Hematopoietic multipotent progenitor cell treated with erythropoietin and hydrocortisone succinate and interleukin-3 and kit ligand, for 17 days (in vitro differentiated cells): ENCODE measurements around the gene OPHN1.
A peak's percentile ranks its signal among the peaks of the same experiment; 100 is the strongest.

Experiments used
- DNase-seq: peaks from one replicate; pipeline ENCODE4 v3.0.0-alpha.2; 2015; ENCODE audit warnings: low spot score

OPHN1 gene

GRCh38 chrX:68249903-68250302 lies 183.4 kb downstream of the OPHN1 start:
- DNase-seq, result no peak

- no peak for DNase-seq
Observed at GRCh38 chrX:68249401-68249831, 183.9 kb downstream of the OPHN1 start.

DNA sequence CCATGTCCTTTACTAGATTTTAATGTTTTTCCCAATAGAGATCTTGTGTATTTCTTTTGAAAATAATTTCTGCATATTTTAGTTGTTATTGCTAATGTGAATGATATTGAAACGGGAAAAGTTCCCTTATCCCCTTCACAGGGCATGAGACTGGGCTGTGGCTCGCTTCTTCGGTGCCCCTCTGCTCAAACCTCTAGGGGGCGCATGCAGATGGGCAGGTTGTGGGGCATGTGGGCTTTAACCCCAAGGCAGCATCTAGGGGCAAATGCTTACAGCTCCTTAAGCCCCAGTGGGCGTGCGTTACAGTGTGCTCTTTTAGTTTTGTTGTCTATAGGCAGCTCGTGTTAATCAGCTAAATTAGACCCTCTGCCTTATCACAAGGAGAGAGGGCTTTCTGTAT lies 194.7 kb downstream of the OPHN1 start:
- DNase-seq, result no peak

- DNase-seq, result no peak
Observed at GRCh38 chrX:68234171-68234910, 199.0 kb downstream of the OPHN1 start.

- DNase-seq, result no peak
Observed at GRCh38 chrX:68232206-68232605, 201.1 kb downstream of the OPHN1 start.

- DNase-seq, result no peak
Observed at GRCh38 chrX:68209008-68209407, 224.3 kb downstream of the OPHN1 start.

DNA sequence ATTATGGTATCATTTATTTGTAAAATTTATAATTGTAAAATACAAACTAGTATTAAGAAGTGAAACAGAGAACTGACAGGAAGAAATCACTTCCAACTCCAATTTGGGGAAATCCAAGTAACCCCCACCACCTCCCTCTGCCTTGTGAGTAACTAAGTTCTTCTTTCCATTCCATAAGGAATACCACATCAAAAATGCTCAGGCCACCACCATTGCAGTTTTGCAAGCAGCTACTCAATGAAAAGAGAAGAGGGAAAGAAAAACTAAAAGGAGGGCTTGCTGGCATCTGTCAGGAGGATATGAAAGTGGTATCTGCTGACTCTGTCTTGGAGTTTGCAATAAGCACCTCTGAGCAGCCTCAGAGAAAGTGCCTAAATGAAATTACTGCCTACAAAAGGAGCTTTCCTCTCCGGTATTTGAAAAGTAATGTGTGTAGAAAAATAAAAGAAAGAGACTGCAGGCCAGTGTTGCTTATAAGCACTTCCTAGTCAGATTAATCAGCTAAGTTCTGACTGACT lies 228.7 kb downstream of the OPHN1 start:
- no peak for DNase-seq

- DNase-seq, result no peak
Observed at GRCh38 chrX:68203646-68204045, 229.6 kb downstream of the OPHN1 start.

GRCh38 chrX:68203211-68203610 lies 230.1 kb downstream of the OPHN1 start:
- DNase-seq, result no peak

- no peak for DNase-seq
Observed at GRCh38 chrX:68199062-68199848, 234.0 kb downstream of the OPHN1 start.

DNA sequence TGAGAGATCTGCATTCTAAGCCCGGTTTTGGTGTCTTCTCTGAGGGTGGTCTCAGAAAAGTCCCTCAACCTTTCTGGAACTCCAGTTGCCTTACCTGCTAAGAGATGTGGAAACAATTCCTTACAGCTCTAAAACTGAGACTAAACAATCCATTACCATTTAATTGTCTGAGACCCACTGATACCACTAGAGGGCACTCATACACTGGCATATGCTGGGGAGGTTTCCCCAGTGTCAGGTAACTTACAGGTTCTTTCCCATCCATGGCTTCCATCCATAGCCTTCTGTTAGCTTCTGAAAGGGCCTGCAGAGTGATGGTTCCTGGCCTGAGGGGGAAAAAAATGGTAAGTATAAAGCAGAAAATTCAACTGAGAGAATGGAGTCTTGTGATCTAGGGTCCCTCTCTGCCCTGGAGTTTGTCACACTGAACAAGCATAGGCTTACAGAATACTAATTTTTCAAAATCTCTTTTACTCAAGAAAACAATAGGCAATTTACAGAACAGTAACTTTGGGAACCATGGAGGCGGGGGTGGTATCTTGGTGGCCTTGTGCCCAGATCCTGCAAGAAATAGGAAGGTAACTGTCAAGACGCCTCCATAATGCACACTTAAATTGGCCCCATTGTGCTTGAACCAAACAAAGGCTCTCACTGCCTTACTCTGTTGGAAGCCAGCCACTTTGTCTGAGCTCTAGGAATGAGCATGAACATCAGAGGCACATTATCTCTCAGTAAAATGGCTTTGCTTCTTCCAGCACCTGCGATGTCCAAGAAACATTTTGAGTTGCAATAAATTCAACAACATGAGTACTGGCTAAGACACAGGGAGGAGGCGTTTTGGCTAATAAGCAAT lies 236.1 kb downstream of the OPHN1 start:
- DNase-seq, result peak; percentile 29

DNA sequence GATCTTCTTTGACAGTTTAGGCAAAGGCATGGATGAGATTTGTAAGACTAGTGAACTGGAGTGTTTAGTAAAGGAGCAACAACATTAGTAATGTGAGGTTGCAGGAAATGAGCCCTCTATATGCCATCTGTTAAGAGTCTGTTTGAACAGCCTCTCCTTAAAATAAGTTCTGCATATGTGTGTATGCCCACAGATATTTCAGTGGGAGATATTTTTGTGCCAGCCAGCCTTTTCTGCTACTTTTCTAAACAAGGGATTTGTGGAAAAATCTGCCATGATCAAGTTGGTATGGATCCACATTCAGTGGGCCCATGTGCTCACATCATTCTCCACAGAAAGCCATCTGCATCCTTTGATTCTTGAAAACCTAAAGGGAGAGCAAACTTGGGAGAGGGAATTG lies 237.7 kb downstream of the OPHN1 start:
- DNase-seq, result no peak

GRCh38 chrX:68193786-68194185 lies 239.5 kb downstream of the OPHN1 start:
- no peak for DNase-seq

GRCh38 chrX:68193234-68193633 lies 240.1 kb downstream of the OPHN1 start:
- DNase-seq, result no peak

DNA sequence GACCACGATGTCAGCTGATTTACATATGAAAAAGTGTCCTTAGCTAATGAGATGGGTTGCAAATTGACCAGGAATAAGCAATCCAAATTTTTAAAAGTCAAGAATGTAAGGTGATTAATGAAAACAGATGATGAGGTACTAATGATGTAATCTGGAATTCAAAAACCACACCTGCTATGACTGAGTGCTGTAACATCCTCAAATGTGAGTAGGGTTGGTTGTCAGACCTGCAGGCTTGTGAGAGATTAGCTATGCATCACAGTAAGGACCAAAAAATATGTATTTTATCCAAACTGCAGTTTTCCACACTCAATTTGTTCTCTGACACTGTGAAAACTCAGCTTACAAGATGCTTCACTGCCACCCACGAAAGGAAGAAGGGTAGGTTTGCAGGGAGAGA lies 242.5 kb downstream of the OPHN1 start:
- no peak for DNase-seq

GRCh38 chrX:68186552-68187262 lies 246.6 kb downstream of the OPHN1 start:
- DNase-seq, result no peak

DNA sequence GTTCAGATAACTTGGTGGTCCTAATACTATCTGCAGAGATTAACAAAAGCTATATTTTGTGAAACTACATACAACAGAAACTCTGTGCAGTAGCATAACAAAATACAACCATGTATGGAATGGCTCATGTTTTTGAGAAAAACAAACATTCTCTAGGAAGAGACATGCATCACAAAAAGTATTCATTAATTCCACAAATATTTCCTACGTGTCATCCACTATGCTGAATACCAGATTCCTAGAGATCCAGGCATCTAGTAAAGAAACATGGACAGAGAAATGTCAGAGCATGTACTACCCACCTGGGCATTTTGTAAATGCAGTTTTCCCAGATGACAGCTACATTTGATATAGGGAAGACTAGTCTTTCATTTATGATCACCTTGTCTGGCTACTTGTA lies 248.1 kb downstream of the OPHN1 start:
- DNase-seq, result no peak

DNA sequence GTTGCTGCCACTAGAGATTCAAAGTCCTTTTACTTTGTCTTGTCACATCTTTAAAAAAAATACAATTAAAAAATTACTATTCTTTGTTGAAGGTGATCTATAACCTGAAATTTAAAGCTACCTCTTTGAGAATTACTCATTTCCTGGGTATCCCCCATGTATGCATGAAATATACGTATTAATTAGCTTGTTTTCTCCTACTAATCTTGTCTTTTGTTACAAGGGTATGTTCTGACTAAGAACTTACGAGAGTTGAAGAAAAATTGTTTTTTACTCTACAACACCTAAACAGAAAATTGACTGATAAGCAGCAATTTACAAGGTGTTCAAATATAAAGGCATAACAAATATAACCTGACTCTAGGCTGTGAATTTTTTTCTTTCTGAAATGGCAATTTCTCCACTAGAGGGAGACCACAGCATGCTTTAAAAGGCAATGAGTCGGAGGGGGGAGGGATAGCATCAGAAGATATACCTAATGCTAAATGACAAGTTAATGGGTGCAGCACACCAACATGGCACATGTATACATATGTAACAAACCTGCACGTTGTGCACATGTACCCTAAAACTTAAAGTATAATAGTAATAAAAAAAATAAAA lies 249.6 kb downstream of the OPHN1 start:
- no peak for DNase-seq

GRCh38 chrX:68180579-68180978 lies 252.7 kb downstream of the OPHN1 start:
- no peak for DNase-seq

- DNase-seq, result no peak
Observed at GRCh38 chrX:68179355-68179754, 253.9 kb downstream of the OPHN1 start.

- no peak for DNase-seq
Observed at GRCh38 chrX:68177542-68177941, 255.8 kb downstream of the OPHN1 start.
